Brain microvascular endothelial cell (primary cell): ENCODE results near the gene QTRT2.

Experiments used
- DNase-seq: peaks from one replicate; pipeline ENCODE4 v3.0.0-alpha.2; 2020
- H3K27ac ChIP-seq: fragments of 250-450 bp; sonication (Bioruptor Pico); 2 replicates; pipeline ENCODE4 v1.5.1; 2020; ENCODE audit warnings: mild to moderate bottlenecking, moderate library complexity
- H3K27me3 ChIP-seq: fragments of 250-450 bp; sonication (Bioruptor Pico); replicated peaks from 2 replicates; pipeline ENCODE4 v1.5.1; 2020; ENCODE audit warnings: mild to moderate bottlenecking
- H3K36me3 ChIP-seq: fragments of 250-450 bp; sonication (Bioruptor Pico); replicated peaks from 2 replicates; pipeline ENCODE4 v1.5.1; 2020; ENCODE audit warnings: mild to moderate bottlenecking
- H3K4me3 ChIP-seq: 2 replicates; pipeline ENCODE4 v1.5.1; 2011; ENCODE audit warnings: low read depth, mild to moderate bottlenecking, control low read depth, low read length, moderate library complexity
- CTCF ChIP-seq: IDR thresholded peaks from 2 replicates; pipeline ENCODE4 v1.5.1; 2011; ENCODE audit warnings: low read depth, mild to moderate bottlenecking, moderate library complexity, low read length, control low read depth, inconsistent platforms; ENCODE audit errors: missing control alignments
- in situ Hi-C: cut with HindIII; loops from 2 replicates; pipeline ENCODE4 v1.10.0; 2017; ENCODE audit warnings: low sequenced_read_pairs, low pct_ligation_motif_present

Gene QTRT2

GRCh38 chr3:114127517-114127916 is 71.0 kb downstream of the QTRT2 start:
- H3K27me3 ChIP-seq, result no peaks in the 10 kb centered on the region
- no peak for TF ChIP-seq CTCF
- no peak for DNase-seq
- H3K27ac ChIP-seq, result no peak overlapping the region
- H3K36me3 ChIP-seq, result no peaks in the 10 kb centered on the region
- in situ Hi-C loops, result no loop called here
- no peak overlapping the region for H3K4me3 ChIP-seq

GRCh38 chr3:114128231-114128630 is 71.7 kb downstream of the QTRT2 start:
- TF ChIP-seq CTCF, result no peak
- Histone ChIP-seq H3K27me3 (no peaks in the 10 kb centered on the region), H3K36me3 (no peaks in the 10 kb centered on the region), H3K27ac (no peak overlapping the region), H3K4me3 (no peak overlapping the region)
- no peak for DNase-seq
- in situ Hi-C loops, result no loop called here

- no peak for DNase-seq
- TF ChIP-seq CTCF, result no peak
- Histone ChIP-seq H3K27me3 (no peaks in the 10 kb centered on the region), H3K27ac (no peak overlapping the region), H3K36me3 (no peaks in the 10 kb centered on the region), H3K4me3 (no peak overlapping the region)
- in situ Hi-C loops, result no loop called here
Observed at GRCh38 chr3:114128826-114129225, 72.3 kb downstream of the QTRT2 start.

GRCh38 chr3:114132500-114132899 is 76.0 kb downstream of the QTRT2 start:
- H3K27me3 ChIP-seq, result no peaks in the 10 kb centered on the region
- no peak for DNase-seq
- H3K27ac ChIP-seq, result no peak overlapping the region
- TF ChIP-seq CTCF, result no peak
- H3K36me3 ChIP-seq, result no peaks in the 10 kb centered on the region
- H3K4me3 ChIP-seq, result no peak overlapping the region
- in situ Hi-C loops, result no loop called here

- Histone ChIP-seq H3K27me3 (no peaks in the 10 kb centered on the region), H3K27ac (no peak overlapping the region), H3K4me3 (no peak overlapping the region), H3K36me3 (no peaks in the 10 kb centered on the region)
- no peak for DNase-seq
- in situ Hi-C loops, result no loop called here
- no peak for TF ChIP-seq CTCF
Observed at GRCh38 chr3:114133947-114134346, 77.4 kb downstream of the QTRT2 start.
